Endothelial cell of umbilical vein (primary cell): ENCODE results near the gene IFITM2. TPM values are rescaled to one million over a fixed set of nuclear protein-coding genes. Genes with fewer than 3 reads are reported as not detected.
"Not testable (repeated sequence)": the region's sequence is repeated elsewhere in the genome, so short reads cannot be mapped to it uniquely, and the experiment has no call there.

Experiments
- BruUV-seq: library from RNA; stranded (reverse); fragments of 400-500 nt; replicated peaks from 2 replicates; lab custom pipeline; 2021; lab: Mats Ljungman, UMichigan
- CTCF ChIA-PET: fragments of 300-600, 350-600 bp; sonication (Branson Sonifier 250); formaldehyde crosslinking; loops from one replicate; lab custom pipeline; 2021; ENCODE audit warnings: antibody characterized with exemption, inconsistent platforms; lab: Charles Lee
- POLR2A ChIA-PET: fragments of 300-600, 350-600 bp; sonication (Branson Sonifier 250); formaldehyde crosslinking; loops from one replicate; lab custom pipeline; 2021; ENCODE audit warnings: antibody characterized with exemption, inconsistent platforms; lab: Charles Lee
- DNase-seq: peaks from one replicate; pipeline ENCODE4 v3.0.0-alpha.2; 2011; ENCODE audit warnings: low read depth, low spot score
- FAIRE-seq: peaks from 2 replicates; lab custom pipeline; 2011; peaks lifted over from hg19 to GRCh38; lab: Jason Lieb, UNC
- H2AFZ ChIP-seq: 2 replicates; pipeline ENCODE4 v1.6.0; 2012; ENCODE audit warnings: low read depth, low read length, control low read depth, inconsistent platforms
- H3K27ac ChIP-seq: 2 replicates; pipeline ENCODE4 v1.5.1; 2011; ENCODE audit warnings: low read depth, mild to moderate bottlenecking, control low read depth, low read length, moderate library complexity; ENCODE audit not compliant: insufficient read depth
- H3K27me3 ChIP-seq, 2 experiments: 2 replicates each; pipeline versions ENCODE4 v1.6.0 to v1.6.1; 2011; ENCODE audit warnings: low read length in 2 of 2, mixed read lengths in 1 of 2; ENCODE audit not compliant: control insufficient read depth in 2 of 2, insufficient read depth in 2 of 2
- H3K36me3 ChIP-seq, 2 experiments: 2 replicates in 1 of 2; 3 replicates in 1 of 2; pipeline ENCODE4 v1.5.1; 2011; ENCODE audit warnings: low read length in 2 of 2, mild to moderate bottlenecking in 1 of 2, moderate library complexity in 1 of 2; ENCODE audit not compliant: control insufficient read depth in 2 of 2, insufficient read depth in 2 of 2; ENCODE audit errors: extremely low read depth in 1 of 2
- H3K4me1 ChIP-seq: 3 replicates; pipeline ENCODE4 v1.5.1; 2011; ENCODE audit warnings: mild to moderate bottlenecking, low read length; ENCODE audit not compliant: control insufficient read depth, insufficient read depth; ENCODE audit errors: extremely low read depth
- H3K4me2 ChIP-seq: 2 replicates; pipeline ENCODE4 v1.6.1; 2011; ENCODE audit warnings: low read length, control low read depth, mixed read lengths; ENCODE audit not compliant: insufficient read depth
- H3K4me3 ChIP-seq, 3 experiments: fragments of 200-600 bp in 1 of 3; sonication (generic), shearing (Covaris generic) in 1 of 3; replicated peaks in 1 of 3; 2 replicates each; pipeline ENCODE4 v1.5.1; 2011 to 2016; ENCODE audit warnings: control low read depth in 3 of 3, low read length in 3 of 3, mild to moderate bottlenecking in 2 of 3, inconsistent platforms in 1 of 3, low read depth in 1 of 3, moderate library complexity in 1 of 3; ENCODE audit not compliant: insufficient read depth in 1 of 3
- H3K79me2 ChIP-seq: 2 replicates; pipeline ENCODE4 v1.6.0; 2012; ENCODE audit warnings: low read length, inconsistent platforms; ENCODE audit not compliant: control insufficient read depth, insufficient read depth
- H3K9ac ChIP-seq: replicated peaks from 2 replicates; pipeline ENCODE3; 2011; ENCODE audit warnings: low read length, control low read depth; ENCODE audit not compliant: insufficient read depth; ENCODE audit errors: extremely low read depth
- H3K9me1 ChIP-seq: replicated peaks from 3 replicates; pipeline ENCODE4 v1.6.0; 2011; ENCODE audit warnings: mild to moderate bottlenecking, low read length; ENCODE audit not compliant: control insufficient read depth, insufficient read depth; ENCODE audit errors: extremely low read depth
- H3K9me3 ChIP-seq: replicated peaks from 2 replicates; pipeline ENCODE4 v1.5.1; 2012; ENCODE audit warnings: low read length, inconsistent platforms; ENCODE audit not compliant: control insufficient read depth, insufficient read depth
- H4K20me1 ChIP-seq: replicated peaks from 2 replicates; pipeline ENCODE3; 2011; ENCODE audit warnings: mild to moderate bottlenecking, low read length; ENCODE audit not compliant: control insufficient read depth, insufficient read depth; ENCODE audit errors: extremely low read depth
- CTCF ChIP-seq, 2 donors: IDR thresholded peaks; 1 replicate in 1 of 2; 2 replicates in 1 of 2; pipeline ENCODE4 v1.5.1; 2011; ENCODE audit warnings: low read length in 2 of 2, mild to moderate bottlenecking in 2 of 2, moderate library complexity in 2 of 2, control low read depth in 1 of 2, inconsistent platforms in 1 of 2, low read depth in 1 of 2; ENCODE audit not compliant: insufficient read depth in 1 of 2; ENCODE audit errors: extremely low read depth in 1 of 2
- EZH2 ChIP-seq: IDR thresholded peaks from 2 replicates; pipeline ENCODE4 v1.6.1; 2012; ENCODE audit warnings: borderline replicate concordance, low read depth, mild to moderate bottlenecking, moderate library complexity, low read length, inconsistent platforms; ENCODE audit not compliant: severe bottlenecking
- FOS ChIP-seq: IDR thresholded peaks from 2 replicates; pipeline ENCODE4 v1.6.1; 2011; ENCODE audit warnings: mild to moderate bottlenecking, low read length, moderate library complexity, borderline replicate concordance; ENCODE audit not compliant: insufficient read depth
- GATA2 ChIP-seq: IDR thresholded peaks from 2 replicates; pipeline ENCODE4 v1.7.0; 2011; ENCODE audit warnings: low read depth, mild to moderate bottlenecking, moderate library complexity, mixed read lengths, low read length; ENCODE audit not compliant: insufficient read length, insufficient read depth
- JUN ChIP-seq: IDR thresholded peaks from 2 replicates; pipeline ENCODE4 v1.6.1; 2011; ENCODE audit warnings: borderline replicate concordance, low read depth; ENCODE audit not compliant: insufficient read length, insufficient read depth
- MYC ChIP-seq: IDR thresholded peaks from one replicate; pipeline ENCODE4 v1.6.1; 2011; ENCODE audit warnings: mild to moderate bottlenecking, low read depth, low read length
- POLR2A ChIP-seq: IDR thresholded peaks from 2 replicates; pipeline ENCODE4 v1.6.1; 2012; ENCODE audit warnings: low read depth, mild to moderate bottlenecking, control low read depth, low read length
- POLR2AphosphoS5 ChIP-seq: IDR thresholded peaks from 2 replicates; pipeline ENCODE4 v1.6.1; 2012; ENCODE audit warnings: low read depth, mild to moderate bottlenecking, control low read depth, low read length, moderate library complexity; ENCODE audit not compliant: insufficient read depth
- dilution Hi-C: fragments of 300-500 bp; cut with MboI; formaldehyde crosslinking; loops from one replicate; pipeline ENCODE4 v1.15.0; 2019; ENCODE audit warnings: low sequenced_read_pairs; ENCODE audit not compliant: extremely low pct_ligation_motif_present
- intact Hi-C: fragments of 100-400 bp; cut with micrococcal nuclease; formaldehyde crosslinking; loops from one replicate; pipeline ENCODE4 v1.10.0; 2022
- polyA plus RNA-seq, 4 experiments: library from polyadenylated mRNA; depleted of rRNA in 3 of 4; stranded (reverse) in 3 of 4; unstranded in 1 of 4; fragments of >200 nt; gene quantifications; 2 replicates each; pipeline versions ENCODE4 v1.2.1 to v1.2.3, GENCODE V29; 2011 to 2012; ENCODE audit warnings: missing spikeins in 1 of 4
- total RNA-seq: library from RNA; stranded (reverse); gene quantifications from 2 replicates; pipeline ENCODE4 v1.2.3, GENCODE V29; 2021
- TF ChIP-seq, protein P1 (sequence below): IDR thresholded peaks from 2 replicates; pipeline ENCODE4 v1.6.1; 2011; ENCODE audit not compliant: insufficient read depth, insufficient read length

IFITM2 gene
- total and polyA plus RNA-seq, 2 donors (not counting 3 experiments of a cell fraction or from before 2014, with no cell fraction given), result 219 to 1,135 TPM

- no peaks in the 10 kb centered on the region for H4K20me1 ChIP-seq
- peaks cover 13% of the 10 kb centered on the region for H3K79me2 ChIP-seq
- H3K4me3 ChIP-seq, result no peak overlapping the region
- DNase-seq (no peak), FAIRE-seq (no peak)
- no peak overlapping the region for H3K9ac ChIP-seq
- H3K4me2 ChIP-seq, result no peak overlapping the region
- TF ChIP-seq, protein P1, sequence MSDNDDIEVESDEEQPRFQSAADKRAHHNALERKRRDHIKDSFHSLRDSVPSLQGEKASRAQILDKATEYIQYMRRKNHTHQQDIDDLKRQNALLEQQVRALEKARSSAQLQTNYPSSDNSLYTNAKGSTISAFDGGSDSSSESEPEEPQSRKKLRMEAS, result no peak
- TF ChIP-seq EZH2 (no peak), MYC (no peak), FOS (no peak), JUN (no peak), POLR2AphosphoS5 (no peak), GATA2 (no peak), CTCF (IDR thresholded peaks at IDR 0.05; ENCODE audit: extremely low read depth in 1 of 2, insufficient read depth in 1 of 2, low read depth in 1 of 2, low read length in 2 of 2) (no peak), POLR2A (no peak)
- ChIA-PET CTCF (interaction anchor here (1.2 to 4.3 kb wide), 5 partner anchors 14 to 142 kb away, joined by 3 to 79 read pairs (median 23); partner anchors contain the start of gene IFITM3), POLR2A (no interaction called here)
- dilution Hi-C loops (no loop called here), intact Hi-C loops (loop anchor here (5.0 kb wide), 3 partner anchors 70 to 210 kb away; partner anchors contain the start of genes BET1L, PSMD13, RIC8A and SIRT3)
- BruUV-seq, result no TSS peak
- no peaks in the 10 kb centered on the region for H3K36me3 ChIP-seq
- H3K27ac ChIP-seq, result no peak overlapping the region
- H3K27me3 ChIP-seq, result no peaks in the 10 kb centered on the region
- H3K9me3 ChIP-seq, result no peaks in the 10 kb centered on the region
- H3K9me1 ChIP-seq, result no peaks in the 10 kb centered on the region
- H2AFZ ChIP-seq, result no peak overlapping the region
- peaks cover 15% of the 10 kb centered on the region for H3K4me1 ChIP-seq
Observed at GRCh38 chr11:306645-307371, 808 bp upstream of the IFITM2 start.

GRCh38 chr11:308740-309665, 1.4 kb downstream of the IFITM2 start:
- H3K27me3 ChIP-seq, H2AFZ ChIP-seq, H3K9me1 ChIP-seq, BruUV-seq, H3K36me3 ChIP-seq, H3K9me3 ChIP-seq, POLR2A ChIA-PET, H4K20me1 ChIP-seq, DNase-seq, dilution Hi-C loops, H3K27ac ChIP-seq: not testable (repeated sequence)
- H3K9ac ChIP-seq, result peak overlapping the region; percentile 29
- peak overlapping the region; percentile 49 to 70 (median 55) for H3K4me3 ChIP-seq
- CTCF ChIA-PET, result interaction anchor here (0.9 to 1.9 kb wide), 3 partner anchors 9 to 140 kb away, joined by 3 to 10 read pairs (median 8); no protein-coding TSS in a partner anchor
- H3K4me2 ChIP-seq, result peak overlapping the region; percentile 84
- H3K4me1 ChIP-seq, result peaks cover 17% of the 10 kb centered on the region
- peak; percentile 52 for FAIRE-seq
- H3K79me2 ChIP-seq, result peaks cover 13% of the 10 kb centered on the region
- intact Hi-C loops, result loop anchor here (1.0 to 5.0 kb wide), 4 partner anchors 47 to 208 kb away; partner anchors contain the start of genes BET1L, PSMD13, RIC8A and SIRT3
